HG03066 (cell line): ENCODE measurements around the gene NTF4.
"Not testable (repeated sequence)": the region's sequence is repeated elsewhere in the genome, so short reads cannot be mapped to it uniquely, and the experiment has no call there.

ENCODE experiments used
- ATAC-seq: cut with Tn5 transposase; IDR thresholded peaks from one replicate; pipeline ENCODE4 v1.9.1; 2021; ENCODE audit warnings: low read depth; ENCODE audit not compliant: unreplicated experiment

The NTF4 gene

DNA sequence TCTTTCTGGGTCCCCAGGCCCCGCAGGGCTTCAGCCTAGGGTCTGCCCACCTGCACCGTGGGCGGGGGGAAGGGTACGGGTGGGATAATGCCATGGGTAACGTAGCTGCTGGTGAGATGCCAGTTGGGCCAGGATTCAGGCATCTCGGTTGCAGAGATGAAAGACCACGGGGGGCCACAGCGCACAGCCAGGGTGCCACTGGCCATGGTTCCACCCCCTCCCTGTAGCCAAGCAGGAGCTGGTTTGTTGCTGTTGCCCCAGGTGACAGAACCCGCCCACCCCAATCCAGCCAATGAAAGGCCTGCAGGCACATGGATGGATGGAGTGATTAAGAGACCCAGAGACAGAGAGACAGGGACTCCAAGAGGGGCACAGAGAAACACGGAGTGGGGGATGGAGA, 6.1 kb downstream of the NTF4 start:
- no peak for ATAC-seq

DNA sequence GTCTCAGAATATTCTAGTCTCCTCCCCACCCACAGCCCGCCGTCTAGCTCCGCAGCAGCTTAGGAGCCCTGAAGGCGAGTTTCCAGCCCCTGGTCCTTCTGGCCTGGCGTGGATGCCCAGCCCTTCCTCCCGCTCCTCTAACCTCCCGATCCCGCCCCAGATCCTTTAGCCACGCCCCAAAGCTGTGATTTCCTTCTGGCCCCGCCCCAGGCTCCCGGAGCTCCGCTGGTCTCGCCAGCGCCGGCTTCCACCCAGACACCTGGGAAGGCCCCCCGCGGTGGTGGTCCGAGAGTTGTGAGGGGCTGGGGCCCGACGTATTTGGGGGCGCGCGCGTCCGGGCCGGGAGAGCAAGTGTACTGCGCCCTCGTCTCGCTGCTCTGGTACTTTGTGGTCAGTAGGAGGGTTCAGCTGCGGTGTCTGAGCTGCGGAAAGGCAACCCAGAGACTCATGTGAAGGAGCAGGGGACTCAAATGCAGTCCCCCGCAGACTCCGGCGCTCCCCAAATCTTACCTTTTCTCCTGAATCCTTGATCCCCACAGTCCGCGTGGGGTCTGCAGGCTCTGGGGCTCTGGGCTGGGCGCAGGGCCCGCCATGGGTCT, 6.9 kb downstream of the NTF4 start, which contains the start of gene CGB7:
Gene CGB7, minus strand, starts transcription at position 114 of the 599 bp plus-strand sequence. CDS start 2,374 bp downstream, outside the sequence.
- ATAC-seq: no peak

DNA sequence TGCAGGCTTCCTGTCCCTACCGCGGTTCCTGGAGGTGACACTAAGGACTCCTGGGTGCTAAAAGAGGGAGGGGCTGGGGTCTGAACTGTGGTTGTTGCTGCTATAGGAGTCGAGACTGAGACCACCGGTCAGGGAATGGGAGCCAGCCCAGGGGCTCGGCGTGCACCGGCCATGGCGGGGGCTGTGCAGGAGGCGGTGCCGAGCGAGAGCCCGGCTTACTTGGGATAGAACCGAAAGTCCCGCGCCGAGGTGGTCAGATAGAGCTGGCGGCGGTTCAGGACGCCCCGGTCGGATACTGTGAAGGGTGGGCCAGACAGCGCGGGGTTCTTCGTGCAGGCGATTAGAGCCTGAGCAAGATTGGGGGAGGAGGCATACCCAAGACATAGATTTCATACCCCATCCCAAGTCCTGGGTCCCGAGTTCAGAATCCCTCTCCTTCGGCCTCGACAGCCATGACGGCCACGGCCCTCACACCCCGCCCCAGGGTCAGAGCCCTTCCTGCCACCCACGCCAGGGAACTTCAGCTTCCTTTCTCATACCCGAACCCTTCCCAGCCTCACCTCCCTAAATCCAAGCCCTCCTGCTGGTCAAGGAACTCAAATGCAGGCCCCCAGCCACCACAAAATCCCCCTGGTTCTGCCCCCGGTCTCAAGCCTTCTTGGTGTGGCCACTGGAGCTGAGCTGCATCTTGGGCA, 7.6 kb downstream of the NTF4 start:
- not testable (repeated sequence) for ATAC-seq

DNA sequence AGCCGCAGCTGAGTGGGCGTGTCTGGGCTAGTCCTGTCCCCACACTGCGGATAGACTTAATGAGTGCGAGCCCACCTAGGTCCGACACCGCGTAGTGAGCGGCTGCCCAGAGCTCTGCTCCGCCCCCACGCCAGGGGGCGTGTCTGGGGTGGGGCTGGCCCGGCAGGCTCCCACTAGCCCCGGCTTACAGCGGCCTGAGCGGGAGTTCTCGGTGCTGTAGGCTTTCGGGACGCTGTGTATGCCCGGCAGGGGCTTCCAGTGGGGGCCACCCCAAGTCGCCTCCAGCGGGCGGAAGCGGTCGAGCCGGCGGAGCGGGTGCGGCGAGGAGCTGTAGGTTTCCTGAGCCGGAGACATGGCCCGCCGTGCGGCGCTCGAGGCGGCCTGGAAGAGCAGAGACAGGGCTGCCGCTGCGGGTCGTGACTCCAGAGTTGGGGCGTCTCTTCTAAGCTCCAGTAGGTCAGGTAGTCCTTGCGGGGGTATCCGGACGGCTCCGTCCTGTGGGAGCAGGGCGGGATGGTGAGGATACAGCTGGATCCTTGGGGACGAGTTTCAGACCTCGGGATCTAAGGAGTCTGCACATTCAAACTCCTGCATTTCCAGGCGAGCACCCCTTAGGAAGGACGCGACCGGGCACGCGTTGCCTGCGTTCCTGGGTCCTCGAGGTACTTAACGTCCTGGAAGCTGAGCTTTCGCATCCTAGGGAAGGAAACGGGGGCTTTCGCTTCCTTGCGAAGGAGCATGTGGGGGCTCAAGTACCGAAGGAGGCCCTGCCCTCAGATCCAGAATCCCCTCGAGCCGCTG, 8.3 kb downstream of the NTF4 start:
- ATAC-seq: no peak

DNA sequence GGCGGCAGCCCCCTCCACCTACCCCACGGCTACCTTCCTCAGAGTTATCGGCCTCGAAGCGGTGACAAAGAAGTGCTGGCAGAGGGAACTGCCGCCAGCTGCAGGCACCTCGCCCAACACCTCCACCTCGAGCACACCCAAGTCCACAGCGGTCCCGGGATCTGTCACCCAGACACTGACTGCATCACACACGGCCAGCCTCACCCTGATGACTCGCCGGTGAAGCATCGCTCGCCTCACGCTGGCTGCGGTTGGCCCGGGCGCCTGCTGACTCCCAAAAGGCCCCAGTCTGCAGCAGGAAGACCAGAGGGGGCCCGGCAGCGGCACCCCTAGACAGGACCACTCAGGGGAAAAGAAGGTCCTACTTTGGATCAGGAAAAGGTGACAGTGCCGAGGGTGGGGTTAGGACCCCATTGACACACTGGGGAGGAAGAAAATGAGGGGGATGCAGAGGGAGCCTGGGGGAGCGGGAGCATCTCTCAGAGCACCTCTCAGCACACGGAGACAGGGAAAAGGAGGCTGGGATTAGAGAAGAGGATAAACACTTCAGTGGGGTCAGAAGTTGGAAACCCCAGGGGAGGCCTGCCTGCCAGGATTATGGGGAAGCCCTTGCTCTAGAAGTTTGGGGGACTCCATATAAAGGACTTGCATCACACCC, 14.1 kb downstream of the NTF4 start:
- ATAC-seq: not testable (repeated sequence)

DNA sequence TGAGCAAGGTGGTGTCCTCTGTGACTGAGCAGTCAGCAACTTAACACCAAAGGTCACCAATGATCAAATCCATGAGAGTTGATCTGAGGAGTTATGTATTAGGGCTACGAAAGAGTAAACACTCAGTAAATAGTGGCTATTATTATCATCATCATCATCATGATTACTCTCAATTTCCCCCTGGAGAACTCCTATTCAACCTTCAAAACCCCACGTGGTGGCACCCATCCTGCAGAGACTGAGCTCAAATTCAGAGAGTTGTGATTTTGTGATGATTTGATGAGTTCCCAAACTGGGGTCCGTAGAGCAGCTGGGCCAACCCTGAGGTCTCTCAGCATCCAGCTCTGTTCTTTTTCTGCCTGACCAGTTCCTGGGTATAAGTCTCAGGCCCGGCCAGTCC, 14.8 kb downstream of the NTF4 start:
- ATAC-seq: not testable (repeated sequence)

DNA sequence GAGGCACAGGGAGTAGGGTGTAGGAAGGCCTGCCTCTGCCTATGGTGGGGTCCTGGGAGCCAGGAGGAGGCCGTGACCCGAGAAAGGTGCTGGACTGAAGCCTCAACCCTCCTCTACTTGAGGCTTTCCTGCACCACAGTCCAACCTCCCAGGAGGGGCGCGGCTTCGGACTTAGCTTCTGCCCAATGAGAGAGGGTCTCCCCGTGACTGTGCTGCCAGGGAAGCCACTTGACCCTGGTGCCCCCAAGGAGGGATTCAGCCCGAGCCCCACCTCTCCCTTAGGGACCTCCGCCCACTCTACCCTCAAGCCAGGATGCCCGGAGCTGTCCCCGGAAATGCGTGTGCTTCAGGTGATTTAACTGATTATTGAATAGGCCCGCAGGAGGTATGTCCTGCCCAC, 15.6 kb downstream of the NTF4 start, which contains the start of gene CGB8:
Gene CGB8, minus strand, starts transcription at position 101 of the 400 bp plus-strand sequence. CDS start 372 bp downstream, outside the sequence.
- not testable (repeated sequence) for ATAC-seq

DNA sequence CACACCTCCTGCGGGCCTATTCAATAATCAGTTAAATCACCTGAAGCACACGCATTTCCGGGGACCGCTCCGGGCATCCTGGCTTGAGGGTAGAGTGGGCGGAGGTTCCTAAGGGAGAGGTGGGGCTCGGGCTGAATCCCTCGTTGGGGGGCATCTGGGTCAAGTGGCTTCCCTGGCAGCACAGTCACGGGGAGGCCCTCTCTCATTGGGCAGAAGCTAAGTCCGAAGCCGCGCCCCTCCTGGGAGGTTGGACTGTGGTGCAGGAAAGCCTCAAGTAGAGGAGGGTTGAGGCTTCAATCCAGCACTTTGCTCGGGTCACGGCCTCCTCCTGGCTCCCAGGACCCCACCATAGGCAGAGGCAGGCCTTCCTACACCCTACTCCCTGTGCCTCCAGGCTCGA, 21.1 kb downstream of the NTF4 start, which contains the start of gene CGB5:
Gene CGB5, plus strand, starts transcription at position 301 of the 400 bp plus-strand sequence. CDS start 362 bp downstream, outside the sequence.
- not testable (repeated sequence) for ATAC-seq

DNA sequence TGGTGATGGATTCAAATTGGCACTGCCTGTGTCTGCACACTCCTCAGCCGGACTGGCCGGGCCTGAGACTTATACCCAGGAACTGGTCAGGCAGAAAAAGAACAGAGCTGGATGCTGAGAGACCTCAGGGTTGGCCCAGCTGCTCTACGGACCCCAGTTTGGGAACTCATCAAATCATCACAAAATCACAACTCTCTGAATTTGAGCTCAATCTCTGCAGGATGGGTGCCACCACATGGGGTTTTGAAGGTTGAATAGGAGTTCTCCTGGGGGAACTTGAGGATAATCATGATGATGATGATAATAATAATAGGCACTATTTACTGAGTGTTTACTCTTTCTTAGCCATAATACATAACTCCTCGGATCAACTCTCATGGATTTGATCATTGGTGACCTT, 22.0 kb downstream of the NTF4 start:
- ATAC-seq: not testable (repeated sequence)

DNA sequence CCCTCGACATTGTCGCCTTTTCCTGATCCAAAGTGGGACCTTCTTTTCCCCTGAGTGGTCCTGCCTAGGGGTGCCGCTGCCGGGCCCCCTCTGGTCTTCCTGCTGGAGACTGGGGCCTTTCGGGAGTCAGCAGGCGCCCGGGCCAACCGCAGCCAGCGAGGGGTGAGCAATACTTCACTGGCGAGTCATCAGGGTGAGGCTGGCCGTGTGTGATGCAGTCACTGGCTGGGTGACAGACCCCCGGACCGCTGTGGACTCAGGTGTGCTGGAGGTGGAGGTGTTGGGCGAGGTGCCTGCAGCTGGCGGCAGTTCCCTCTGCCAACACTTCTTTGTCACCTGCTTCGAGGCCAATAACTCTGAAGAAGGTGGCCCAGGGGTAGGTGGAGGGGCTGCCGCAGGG, 22.4 kb downstream of the NTF4 start:
- no peak for ATAC-seq

DNA sequence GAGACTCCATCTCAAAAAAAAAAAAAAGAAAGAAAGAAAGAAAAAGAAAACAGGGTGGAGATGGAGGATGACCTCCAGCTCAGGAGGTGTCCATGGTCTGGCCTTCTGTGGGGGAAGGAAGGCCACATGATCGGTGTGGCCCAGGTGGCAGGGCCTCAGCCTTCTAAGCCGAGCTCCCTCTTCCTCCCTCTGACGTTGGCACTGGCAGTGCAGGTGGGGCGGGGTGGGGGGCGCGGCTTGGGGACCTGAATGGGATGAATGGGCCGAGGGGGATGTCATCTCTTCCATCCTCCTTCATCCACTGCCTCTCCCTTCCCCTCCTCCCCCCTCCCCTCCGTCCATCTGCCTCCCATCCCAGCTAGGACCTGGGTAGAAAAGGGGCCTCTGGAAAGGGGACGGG, 24.9 kb downstream of the NTF4 start:
- ATAC-seq: not testable (repeated sequence)

DNA sequence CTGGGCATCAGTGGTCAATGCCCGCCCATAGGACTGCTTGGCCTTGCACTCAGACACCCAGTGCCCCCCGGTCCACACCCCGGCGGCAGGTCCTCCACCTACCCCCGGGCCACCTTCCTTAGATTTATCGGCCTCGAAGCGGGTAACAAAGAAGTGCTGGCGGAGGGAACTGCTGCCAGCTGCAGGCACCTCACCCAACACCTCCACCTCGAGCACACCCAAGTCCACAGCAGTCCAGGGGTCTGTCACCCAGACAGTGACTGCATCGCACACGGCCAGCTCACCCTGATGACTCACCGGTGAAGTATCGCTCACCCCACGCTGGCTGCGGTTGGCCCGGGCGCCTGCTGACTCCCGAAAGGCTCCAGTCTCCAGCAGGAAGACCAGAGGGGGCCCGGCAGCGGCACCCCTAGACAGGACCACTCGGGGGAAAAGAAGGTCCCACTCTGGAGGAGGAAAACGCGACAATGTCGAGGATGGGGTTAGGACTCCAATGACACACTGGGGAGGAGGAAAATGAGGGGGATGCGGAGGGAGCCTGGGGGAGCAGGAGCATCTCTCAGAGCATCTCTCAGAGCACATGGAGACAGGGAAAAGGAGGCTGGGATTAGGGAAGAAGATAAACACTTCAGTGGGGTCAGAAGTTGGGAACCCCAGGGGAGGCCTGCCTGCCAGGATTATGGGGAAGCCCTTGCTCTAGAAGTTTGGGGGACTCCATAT, 25.9 kb downstream of the NTF4 start:
- ATAC-seq: not testable (repeated sequence)

DNA sequence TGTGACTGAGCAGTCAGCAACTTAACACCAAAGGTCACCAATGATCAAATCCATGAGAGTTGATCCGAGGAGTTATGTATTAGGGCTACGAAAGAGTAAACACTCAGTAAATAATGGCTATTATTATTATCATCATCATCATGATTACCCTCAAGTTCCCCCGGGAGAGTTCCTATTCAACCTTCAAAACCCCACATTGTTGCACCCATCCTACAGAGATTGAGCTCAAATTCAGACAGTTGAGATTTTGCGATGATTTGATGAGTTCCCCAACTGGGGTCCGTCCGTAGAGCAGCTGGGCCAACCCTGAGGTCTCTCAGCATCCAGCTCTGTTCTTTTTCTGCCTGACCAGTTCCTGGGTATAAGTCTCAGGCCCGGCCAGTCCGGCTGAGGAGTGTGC, 26.5 kb downstream of the NTF4 start:
- ATAC-seq: not testable (repeated sequence)

DNA sequence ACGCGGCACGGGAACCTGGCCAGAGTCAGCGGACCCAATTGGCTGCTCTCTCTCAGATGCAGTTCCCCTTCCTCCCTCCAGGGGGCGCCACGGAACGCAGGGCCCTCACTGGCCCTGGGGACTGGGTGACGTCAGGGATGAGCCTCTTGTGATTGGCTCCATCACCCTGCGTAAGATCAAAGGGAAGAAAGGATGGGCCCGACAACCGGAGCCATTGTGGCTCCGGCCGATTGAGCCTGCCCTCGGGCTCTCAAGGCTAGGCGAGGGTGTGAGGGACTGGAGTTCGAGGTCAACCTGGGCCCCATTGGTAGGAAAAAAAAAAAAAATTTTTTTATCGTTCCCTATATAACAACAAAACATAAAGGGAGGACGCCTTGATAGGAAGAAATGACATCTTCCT, 27.8 kb downstream of the NTF4 start, which contains the start of gene CGB1:
Gene CGB1, minus strand, starts transcription at position 81 of the 400 bp plus-strand sequence. CDS start 184 bp downstream, outside the sequence.
- ATAC-seq: not testable (repeated sequence)

DNA sequence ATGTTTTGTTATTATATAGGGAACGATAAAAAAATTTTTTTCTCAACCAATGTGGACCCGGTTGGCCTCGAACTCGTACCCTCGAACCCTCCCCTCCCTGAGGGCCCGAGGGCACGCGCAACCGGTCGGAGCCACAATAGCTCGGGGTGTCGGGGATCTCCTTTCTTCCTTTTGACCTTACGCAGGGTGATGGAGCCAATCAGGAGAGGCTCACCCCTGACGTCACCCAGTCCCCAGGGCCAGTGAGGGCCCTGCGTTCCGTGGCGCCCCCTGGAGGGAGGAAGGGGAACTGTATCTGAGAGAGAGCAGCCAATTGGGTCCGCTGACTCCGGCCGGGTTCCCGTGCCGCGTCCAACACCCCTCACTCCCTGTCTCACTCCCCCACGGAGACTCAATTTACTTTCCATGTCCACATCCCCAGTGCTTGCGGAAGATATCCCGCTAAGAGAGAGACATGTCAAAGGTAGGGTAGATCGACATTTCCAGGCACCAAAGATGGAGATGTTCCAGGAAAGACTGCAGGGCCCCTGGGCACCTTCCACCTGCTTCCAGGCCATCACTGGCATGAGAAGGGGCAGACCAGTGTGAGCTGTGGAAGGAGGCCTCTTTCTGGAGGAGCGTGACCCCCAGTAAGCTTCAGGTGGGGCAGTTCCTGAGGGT, 32.8 kb downstream of the NTF4 start, which contains the start of gene CGB2:
Gene CGB2, plus strand, starts transcription at position 249 of the 660 bp plus-strand sequence. Its CDS starts 206 bp downstream, at position 455.
- not testable (repeated sequence) for ATAC-seq

DNA sequence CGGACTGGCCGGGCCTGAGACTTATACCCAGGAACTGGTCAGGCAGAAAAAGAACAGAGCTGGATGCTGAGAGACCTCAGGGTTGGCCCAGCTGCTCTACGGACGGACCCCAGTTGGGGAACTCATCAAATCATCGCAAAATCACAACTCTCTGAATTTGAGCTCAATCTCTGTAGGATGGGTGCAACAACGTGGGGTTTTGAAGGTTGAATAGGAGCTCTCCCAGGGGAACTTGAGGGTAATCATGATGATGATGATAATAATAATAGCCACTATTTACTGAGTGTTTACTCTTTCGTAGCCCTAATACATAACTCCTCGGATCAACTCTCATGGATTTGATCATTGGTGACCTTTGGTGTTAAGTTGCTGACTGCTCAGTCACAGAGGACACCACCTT, 34.3 kb downstream of the NTF4 start:
- not testable (repeated sequence) for ATAC-seq

DNA sequence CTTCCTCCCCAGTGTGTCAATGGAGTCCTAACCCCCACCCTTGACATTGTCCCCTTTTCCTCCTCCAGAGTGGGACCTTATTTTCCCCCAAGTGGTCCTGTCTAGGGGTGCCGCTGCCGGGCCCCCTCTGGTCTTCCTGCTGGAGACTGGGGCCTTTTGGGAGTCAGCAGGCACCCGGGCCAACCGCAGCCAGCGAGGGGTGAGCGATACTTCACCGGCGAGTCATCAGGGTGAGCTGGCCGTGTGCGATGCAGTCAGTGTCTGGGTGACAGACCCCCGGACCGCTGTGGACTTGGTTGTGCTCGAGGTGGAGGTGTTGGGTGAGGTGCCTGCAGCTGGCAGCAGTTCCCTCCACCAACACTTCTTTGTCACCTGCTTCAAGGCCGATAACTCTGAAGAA, 34.9 kb downstream of the NTF4 start:
- ATAC-seq: not testable (repeated sequence)

DNA sequence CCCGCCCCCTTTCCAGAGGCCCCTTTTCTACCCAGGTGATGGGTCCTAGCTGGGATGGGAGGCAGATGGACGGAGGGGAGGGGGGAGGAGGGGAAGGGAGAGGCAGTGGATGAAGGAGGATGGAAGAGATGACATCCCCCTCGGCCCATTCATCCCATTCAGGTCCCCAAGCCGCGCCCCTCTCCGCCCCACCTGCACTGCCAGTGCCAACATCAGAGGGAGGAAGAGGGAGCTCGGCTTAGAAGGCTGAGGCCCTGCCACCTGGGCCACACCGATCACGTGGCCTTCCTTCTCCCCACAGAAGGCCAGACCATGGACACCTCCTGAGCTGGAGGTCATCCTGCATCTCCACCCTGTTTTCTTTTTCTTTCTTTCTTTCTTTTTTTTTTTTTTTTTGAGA, 35.9 kb downstream of the NTF4 start:
- ATAC-seq: not testable (repeated sequence)

DNA sequence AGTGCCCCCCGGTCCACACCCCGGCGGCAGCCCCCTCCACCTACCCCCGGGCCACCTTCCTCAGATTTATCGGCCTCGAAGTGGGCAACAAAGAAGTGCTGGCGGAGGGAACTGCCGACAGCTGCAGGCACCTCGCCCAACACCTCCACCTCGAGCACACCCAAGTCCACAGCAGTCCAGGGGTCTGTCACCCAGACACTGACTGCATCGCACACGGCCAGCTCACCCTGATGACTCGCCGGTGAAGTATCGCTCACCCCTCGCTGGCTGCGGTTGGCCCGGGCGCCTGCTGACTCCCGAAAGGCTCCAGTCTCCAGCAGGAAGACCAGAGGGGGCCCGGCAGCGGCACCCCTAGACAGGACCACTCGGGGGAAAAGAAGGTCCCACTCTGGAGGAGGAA, 39.0 kb downstream of the NTF4 start:
- not testable (repeated sequence) for ATAC-seq
